Effector memory CD4-positive, alpha-beta T cell (primary cell): ENCODE results near the gene GABRA1.

Source experiments
- DNase-seq, 3 donors: peaks; one replicate each; pipeline ENCODE4 v3.0.0-alpha.2; 2020
- H3K27ac ChIP-seq: 2 replicates; pipeline ENCODE4 v1.7.0; 2013; ENCODE audit warnings: mild to moderate bottlenecking, low read length, moderate library complexity; ENCODE audit not compliant: insufficient read depth, poor library complexity, severe bottlenecking
- H3K27me3 ChIP-seq: replicated peaks from 2 replicates; pipeline ENCODE4 v1.7.0; 2013; ENCODE audit warnings: mild to moderate bottlenecking, low read length; ENCODE audit not compliant: insufficient read depth, control insufficient read depth, poor library complexity, severe bottlenecking
- H3K36me3 ChIP-seq: 2 replicates; pipeline ENCODE4 v1.7.0; 2013; ENCODE audit warnings: mild to moderate bottlenecking, low read length, moderate library complexity; ENCODE audit not compliant: control insufficient read depth, insufficient read depth
- H3K4me1 ChIP-seq: 2 replicates; pipeline ENCODE4 v1.7.0; 2013; ENCODE audit warnings: low read length, mild to moderate bottlenecking; ENCODE audit not compliant: control insufficient read depth, insufficient read depth, poor library complexity, severe bottlenecking
- H3K4me3 ChIP-seq: 2 replicates; pipeline ENCODE4 v1.7.0; 2013; ENCODE audit warnings: low read length, low read depth, mild to moderate bottlenecking; ENCODE audit not compliant: insufficient read depth, poor library complexity, severe bottlenecking
- H3K9me3 ChIP-seq: 2 replicates; pipeline ENCODE4 v1.7.0; 2013; ENCODE audit warnings: mild to moderate bottlenecking, low read length, moderate library complexity; ENCODE audit not compliant: control insufficient read depth

The GABRA1 gene

GRCh38 chr5:161946911-161947310 lies 99.0 kb downstream of the GABRA1 start:
- H3K27me3 ChIP-seq = no peaks in the 10 kb centered on the region
- H3K36me3 ChIP-seq = no peaks in the 10 kb centered on the region
- DNase-seq = no peak
- H3K4me1 ChIP-seq = no peaks in the 10 kb centered on the region
- no peak overlapping the region for H3K4me3 ChIP-seq
- H3K27ac ChIP-seq = no peak overlapping the region
- no peaks in the 10 kb centered on the region for H3K9me3 ChIP-seq
